ENCODE measurements around the gene IL12A. TPM values are rescaled to one million over a fixed set of nuclear protein-coding genes. Genes with fewer than 3 reads are reported as not detected.

Gene IL12A
- total RNA-seq, 1 experiment from 2014 or later: not detected

GRCh38 chr3:159944781-159945180 is 43.9 kb upstream of the IL12A start:
- ATAC-seq: no peak
- intact Hi-C loops (cut with micrococcal nuclease; ENCODE audit: unreplicated experiment): no loop called here
- DNase-seq (ENCODE audit: low read depth, low spot score): no peak
- BruUV-seq (replicated peaks): no TSS peak
- no peak overlapping the region for H3K4me3 ChIP-seq (ENCODE audit: low read depth in 2 of 2, low read length in 2 of 2)
- in situ Hi-C loops (cut with HindIII; ENCODE audit: low pct_unique_long_range_greater_than_20kb, low sequenced_read_pairs): no loop called here
- H3K4me1 ChIP-seq (ENCODE audit: control insufficient read depth, insufficient read depth, low read length): no peaks in the 10 kb centered on the region
- no peaks in the 10 kb centered on the region for H3K9me3 ChIP-seq (ENCODE audit: control insufficient read depth, insufficient read depth, low read depth, low read length)
- TF ChIP-seq SIN3A (IDR thresholded peaks at IDR 0.05; ENCODE audit: borderline replicate concordance, insufficient read depth, low read depth, low read length) (no peak), REST (IDR thresholded peaks at IDR 0.05; ENCODE audit: insufficient read depth in 1 of 2, low read depth in 2 of 2, low read length in 1 of 2) (no peak), CTCF (IDR thresholded peaks at IDR 0.05) (no peak), TCF7L2 (IDR thresholded peaks at IDR 0.05; ENCODE audit: low read depth, low read length) (no peak), POLR2AphosphoS5 (IDR thresholded peaks at IDR 0.05; ENCODE audit: low read depth, low read length) (no peak)
- CTCF ChIA-PET: no interaction called here
- H3K36me3 ChIP-seq (ENCODE audit: control insufficient read depth, insufficient read depth, low read length): no peaks in the 10 kb centered on the region
- no peak overlapping the region for H3K27ac ChIP-seq (ENCODE audit: low read length)
- peaks cover 2% of the 10 kb centered on the region; the same call in 1 of the 2 replicates for H3K27me3 ChIP-seq (ENCODE audit: control insufficient read depth, insufficient read depth, low read length)
- POLR2A ChIA-PET: no interaction called here

- in situ Hi-C loops (cut with HindIII; ENCODE audit: low pct_unique_long_range_greater_than_20kb, low sequenced_read_pairs) (no loop called here), intact Hi-C loops (cut with micrococcal nuclease; ENCODE audit: unreplicated experiment) (no loop called here)
- H3K4me1 ChIP-seq (ENCODE audit: control insufficient read depth, insufficient read depth, low read length): no peaks in the 10 kb centered on the region
- H3K27me3 ChIP-seq (ENCODE audit: control insufficient read depth, insufficient read depth, low read length): peaks cover 2% of the 10 kb centered on the region; the same call in 1 of the 2 replicates
- no peak for TF ChIP-seq CTCF (IDR thresholded peaks at IDR 0.05)
- no peak for TF ChIP-seq TCF7L2 (IDR thresholded peaks at IDR 0.05; ENCODE audit: low read depth, low read length)
- no peak for TF ChIP-seq SIN3A (IDR thresholded peaks at IDR 0.05; ENCODE audit: borderline replicate concordance, insufficient read depth, low read depth, low read length)
- no peak for TF ChIP-seq REST (IDR thresholded peaks at IDR 0.05; ENCODE audit: insufficient read depth in 1 of 2, low read depth in 2 of 2, low read length in 1 of 2)
- TF ChIP-seq POLR2AphosphoS5 (IDR thresholded peaks at IDR 0.05; ENCODE audit: low read depth, low read length): no peak
- ChIA-PET POLR2A (no interaction called here), CTCF (no interaction called here)
- no peak overlapping the region for H3K4me3 ChIP-seq (ENCODE audit: low read depth in 2 of 2, low read length in 2 of 2)
- no peak overlapping the region for H3K27ac ChIP-seq (ENCODE audit: low read length)
- H3K9me3 ChIP-seq (ENCODE audit: control insufficient read depth, insufficient read depth, low read depth, low read length): no peaks in the 10 kb centered on the region
- DNase-seq (ENCODE audit: low read depth, low spot score) (no peak), ATAC-seq (no peak)
- no peaks in the 10 kb centered on the region for H3K36me3 ChIP-seq (ENCODE audit: control insufficient read depth, insufficient read depth, low read length)
- BruUV-seq (replicated peaks): no TSS peak
Measured at GRCh38 chr3:159945930-159946329, 42.7 kb upstream of the IL12A start.

All from Panc1 (cell line).